Fibroblast of lung (primary cell): Measurements from ENCODE around the gene LBHD1.

Experiments used
- EZH2 ChIP-seq: IDR thresholded peaks from 2 replicates; pipeline ENCODE4 v1.5.1; 2012; ENCODE audit warnings: low read length, control low read depth, mild to moderate bottlenecking; ENCODE audit errors: missing control alignments
- TF ChIP-seq, protein P1 (sequence below), 2 donors: IDR thresholded peaks in 1 of 2; conservative IDR thresholded peaks in 1 of 2; 1 replicate in 1 of 2; 2 replicates in 1 of 2; pipeline ENCODE4 v1.5.1; 2011 to 2012; ENCODE audit warnings: low read length in 2 of 2, control low read depth in 1 of 2, inconsistent platforms in 1 of 2, low read depth in 1 of 2, mild to moderate bottlenecking in 1 of 2

GRCh38 chr11:62705880-62706849 is 34.1 kb upstream of the LBHD1 start:
- TF ChIP-seq, protein P1, sequence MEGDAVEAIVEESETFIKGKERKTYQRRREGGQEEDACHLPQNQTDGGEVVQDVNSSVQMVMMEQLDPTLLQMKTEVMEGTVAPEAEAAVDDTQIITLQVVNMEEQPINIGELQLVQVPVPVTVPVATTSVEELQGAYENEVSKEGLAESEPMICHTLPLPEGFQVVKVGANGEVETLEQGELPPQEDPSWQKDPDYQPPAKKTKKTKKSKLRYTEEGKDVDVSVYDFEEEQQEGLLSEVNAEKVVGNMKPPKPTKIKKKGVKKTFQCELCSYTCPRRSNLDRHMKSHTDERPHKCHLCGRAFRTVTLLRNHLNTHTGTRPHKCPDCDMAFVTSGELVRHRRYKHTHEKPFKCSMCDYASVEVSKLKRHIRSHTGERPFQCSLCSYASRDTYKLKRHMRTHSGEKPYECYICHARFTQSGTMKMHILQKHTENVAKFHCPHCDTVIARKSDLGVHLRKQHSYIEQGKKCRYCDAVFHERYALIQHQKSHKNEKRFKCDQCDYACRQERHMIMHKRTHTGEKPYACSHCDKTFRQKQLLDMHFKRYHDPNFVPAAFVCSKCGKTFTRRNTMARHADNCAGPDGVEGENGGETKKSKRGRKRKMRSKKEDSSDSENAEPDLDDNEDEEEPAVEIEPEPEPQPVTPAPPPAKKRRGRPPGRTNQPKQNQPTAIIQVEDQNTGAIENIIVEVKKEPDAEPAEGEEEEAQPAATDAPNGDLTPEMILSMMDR (conservative IDR thresholded peaks at IDR 0.05 in 1 of 2, IDR thresholded peaks at IDR 0.05 in 1 of 2; ENCODE audit: low read depth in 1 of 2, low read length in 2 of 2): no peak
- TF ChIP-seq EZH2: no peak
